ENCODE data around the gene KSR1.

KSR1 gene

GRCh38 chr17:27608328-27609230 lies 152.3 kb downstream of the KSR1 start:
- TF ChIP-seq CTCF (IDR thresholded peaks at IDR 0.05; ENCODE audit: low read depth, low read length, missing control alignments), result no peak
- no peak overlapping the region for H3K4me3 ChIP-seq (replicated peaks; ENCODE audit: low read depth, low read length)
- no peak for DNase-seq (ENCODE audit: extremely low read depth, low read depth)

GRCh38 chr17:27609611-27610303 lies 153.5 kb downstream of the KSR1 start:
- H3K4me3 ChIP-seq (replicated peaks; ENCODE audit: low read depth, low read length), result no peak overlapping the region
- TF ChIP-seq CTCF (IDR thresholded peaks at IDR 0.05; ENCODE audit: low read depth, low read length, missing control alignments), result peak; percentile 69
- peak; percentile 11 for DNase-seq (ENCODE audit: extremely low read depth, low read depth)

- no peak for TF ChIP-seq CTCF (IDR thresholded peaks at IDR 0.05; ENCODE audit: low read depth, low read length, missing control alignments)
- DNase-seq (ENCODE audit: extremely low read depth, low read depth), result no peak
- H3K4me3 ChIP-seq (replicated peaks; ENCODE audit: low read depth, low read length), result no peak overlapping the region
These were observed 154.0 kb downstream of the KSR1 start for GRCh38 chr17:27610304-27610677.

DNA sequence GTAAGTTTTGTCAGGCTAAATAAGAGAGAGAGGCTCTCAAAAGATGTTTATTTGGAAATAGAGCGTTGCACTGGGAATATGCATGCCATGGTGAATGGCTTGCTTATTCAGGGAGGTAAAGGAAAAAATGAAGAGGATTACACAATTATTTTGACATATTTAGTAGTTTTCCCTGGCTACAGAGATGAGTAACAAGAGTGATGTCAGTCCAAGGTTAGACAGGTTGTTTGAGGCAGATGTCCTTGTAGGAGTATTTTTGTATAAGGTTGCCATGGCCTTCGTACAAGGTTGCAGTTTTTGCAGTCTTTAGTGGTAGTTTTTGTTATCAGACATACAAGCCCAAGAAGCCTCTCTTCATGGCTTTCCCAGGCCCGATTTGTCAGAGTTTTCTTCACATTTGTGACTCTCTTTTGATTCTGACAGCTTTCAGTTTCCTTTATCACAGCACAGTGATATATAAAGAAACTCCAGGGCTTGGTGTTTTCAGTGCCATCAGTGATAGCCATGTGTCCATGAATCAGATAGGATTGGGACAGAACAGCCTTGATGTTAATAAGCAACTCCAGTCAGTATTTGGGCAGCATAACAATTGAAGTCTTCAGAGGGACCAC lies 156.0 kb downstream of the KSR1 start:
- TF ChIP-seq CTCF (IDR thresholded peaks at IDR 0.05; ENCODE audit: low read depth, low read length, missing control alignments), result no peak
- no peak overlapping the region for H3K4me3 ChIP-seq (replicated peaks; ENCODE audit: low read depth, low read length)
- no peak for DNase-seq (ENCODE audit: extremely low read depth, low read depth)

- H3K4me3 ChIP-seq (replicated peaks; ENCODE audit: low read depth, low read length), result no peak overlapping the region
- no peak for TF ChIP-seq CTCF (IDR thresholded peaks at IDR 0.05; ENCODE audit: low read depth, low read length, missing control alignments)
- no peak for DNase-seq (ENCODE audit: extremely low read depth, low read depth)
These were observed 157.2 kb downstream of the KSR1 start for GRCh38 chr17:27613433-27613832.

DNA sequence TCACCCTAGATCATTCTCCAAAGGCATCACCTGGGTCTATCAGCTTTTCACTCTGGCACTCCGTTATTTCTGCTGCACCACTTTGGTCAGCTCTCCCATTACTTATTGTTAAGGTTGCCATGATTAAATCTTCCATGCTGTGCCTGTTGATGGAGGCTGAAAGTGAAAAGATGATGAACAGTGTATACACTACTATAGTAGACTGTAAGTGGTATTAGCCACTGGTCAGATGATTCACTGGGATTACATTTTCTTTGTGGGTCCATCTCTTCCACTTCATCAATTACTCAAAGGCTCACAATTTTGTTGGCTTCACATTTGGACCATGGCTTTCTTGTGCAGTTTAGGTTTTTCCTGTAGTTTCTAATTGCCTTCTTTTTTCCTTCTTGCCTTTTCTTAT lies 158.9 kb downstream of the KSR1 start:
- TF ChIP-seq CTCF (IDR thresholded peaks at IDR 0.05; ENCODE audit: low read depth, low read length, missing control alignments), result no peak
- no peak for DNase-seq (ENCODE audit: extremely low read depth, low read depth)
- H3K4me3 ChIP-seq (replicated peaks; ENCODE audit: low read depth, low read length), result no peak overlapping the region
